ENCODE measurements around the gene PTPN4.

GRCh38 chr2:119897736-119898395, 138.1 kb downstream of the PTPN4 start:
- TF ChIP-seq YY1 (IDR thresholded peaks at IDR 0.05; ENCODE audit: insufficient read depth, insufficient read length) (no peak), SUZ12 (IDR thresholded peaks at IDR 0.05; ENCODE audit: extremely low read depth, insufficient read depth, insufficient read length) (no peak)

Measured in NT2/D1 (cell line).